MCF 10A (cell line): ENCODE data around the gene CACNB4. TPM values are rescaled to one million over a fixed set of nuclear protein-coding genes. Genes with fewer than 3 reads are reported as not detected.
"Not testable (repeated sequence)": the region's sequence is repeated elsewhere in the genome, so short reads cannot be mapped to it uniquely, and the experiment has no call there.

Source experiments
- BruUV-seq: library from RNA; stranded (reverse); fragments of 400-500 nt; replicated peaks from 2 replicates; lab custom pipeline; 2021; lab: Mats Ljungman, UMichigan
- CTCF ChIA-PET: fragments of 300-600 bp; sonication (Branson Sonifier 250); formaldehyde crosslinking; extraction: SDS; loops from one replicate; lab custom pipeline; 2021; ENCODE audit warnings: antibody characterized with exemption, inconsistent platforms; lab: Yijun Ruan, JAX
- POLR2A ChIA-PET: fragments of 300-600, 350-650 bp; sonication (Branson Sonifier 250); formaldehyde crosslinking; extraction: SDS; loops from one replicate; lab custom pipeline; 2020; ENCODE audit warnings: antibody characterized with exemption, inconsistent platforms; lab: Yijun Ruan, JAX
- DNase-seq: peaks from one replicate; pipeline ENCODE4 v3.0.0-alpha.2; 2018; ENCODE audit not compliant: unreplicated experiment
- H3K27ac Mint-ChIP-seq: one replicate; pipeline ENCODE4 v1.8.0; 2022; ENCODE audit warnings: mild to moderate bottlenecking, low read depth, mixed read lengths; ENCODE audit not compliant: unreplicated experiment
- H3K27me3 Mint-ChIP-seq: one replicate; pipeline ENCODE4 v1.8.0; 2022; ENCODE audit warnings: mixed read lengths; ENCODE audit not compliant: insufficient read depth, unreplicated experiment
- H3K36me3 Mint-ChIP-seq: one replicate; pipeline ENCODE4 v1.8.0; 2022; ENCODE audit warnings: mild to moderate bottlenecking, moderate library complexity, mixed read lengths; ENCODE audit not compliant: insufficient read depth, unreplicated experiment
- H3K4me1 Mint-ChIP-seq: one replicate; pipeline ENCODE4 v1.8.0; 2022; ENCODE audit warnings: mixed read lengths; ENCODE audit not compliant: insufficient read depth, unreplicated experiment
- H3K4me3 Mint-ChIP-seq: one replicate; pipeline ENCODE4 v1.8.0; 2022; ENCODE audit warnings: mild to moderate bottlenecking, moderate library complexity, mixed read lengths; ENCODE audit not compliant: unreplicated experiment
- H3K9me3 Mint-ChIP-seq: one replicate; pipeline ENCODE4 v1.8.0; 2022; ENCODE audit warnings: mixed read lengths; ENCODE audit not compliant: unreplicated experiment
- intact Hi-C: fragments of 100-400 bp; cut with micrococcal nuclease; formaldehyde crosslinking; loops from 2 replicates; pipeline ENCODE4 v1.14.1; 2022
- total RNA-seq: library from RNA; stranded (reverse); gene quantifications from 2 replicates; pipeline ENCODE4 v1.2.3, GENCODE V29; 2022
- TF ChIP-seq, protein P1 (sequence below): fragments of 200-600 bp; IDR thresholded peaks from one replicate; pipeline ENCODE4 v1.8.0; 2022; ENCODE audit warnings: antibody characterized with exemption, mild to moderate bottlenecking; ENCODE audit not compliant: unreplicated experiment

The CACNB4 gene
- total RNA-seq, 1 experiment from 2014 or later = 0.49 TPM

DNA sequence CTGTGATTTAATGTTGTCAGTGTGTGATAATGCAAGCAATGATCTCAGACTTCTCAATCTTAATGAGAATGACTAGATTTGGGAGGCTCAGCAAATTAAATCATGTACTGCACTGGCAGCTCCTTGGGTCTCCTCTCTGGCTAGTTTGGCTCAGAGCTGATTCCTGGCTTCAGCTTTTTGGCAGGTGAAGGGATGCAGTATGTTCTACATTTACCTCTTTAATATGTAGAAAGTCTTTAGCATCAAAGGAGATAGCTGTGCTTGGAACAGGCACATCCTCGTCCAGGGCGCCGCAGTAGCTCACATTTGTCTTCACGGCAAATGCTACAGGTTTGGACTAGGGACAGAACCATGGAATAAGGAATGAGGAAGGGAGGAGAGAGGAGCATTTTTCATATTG lies 218.3 kb downstream of the CACNB4 start:
- no TSS peak for BruUV-seq
- Mint-ChIP-seq H3K27me3 (no peaks in the 10 kb centered on the region), H3K36me3 (no peaks in the 10 kb centered on the region), H3K4me1 (peaks cover 5% of the 10 kb centered on the region), H3K27ac (no peak overlapping the region), H3K9me3 (no peaks in the 10 kb centered on the region), H3K4me3 (no peak overlapping the region)
- intact Hi-C loops = no loop called here
- DNase-seq = no peak
- ChIA-PET POLR2A (no interaction called here), CTCF (no interaction called here)
- TF ChIP-seq, protein P1, sequence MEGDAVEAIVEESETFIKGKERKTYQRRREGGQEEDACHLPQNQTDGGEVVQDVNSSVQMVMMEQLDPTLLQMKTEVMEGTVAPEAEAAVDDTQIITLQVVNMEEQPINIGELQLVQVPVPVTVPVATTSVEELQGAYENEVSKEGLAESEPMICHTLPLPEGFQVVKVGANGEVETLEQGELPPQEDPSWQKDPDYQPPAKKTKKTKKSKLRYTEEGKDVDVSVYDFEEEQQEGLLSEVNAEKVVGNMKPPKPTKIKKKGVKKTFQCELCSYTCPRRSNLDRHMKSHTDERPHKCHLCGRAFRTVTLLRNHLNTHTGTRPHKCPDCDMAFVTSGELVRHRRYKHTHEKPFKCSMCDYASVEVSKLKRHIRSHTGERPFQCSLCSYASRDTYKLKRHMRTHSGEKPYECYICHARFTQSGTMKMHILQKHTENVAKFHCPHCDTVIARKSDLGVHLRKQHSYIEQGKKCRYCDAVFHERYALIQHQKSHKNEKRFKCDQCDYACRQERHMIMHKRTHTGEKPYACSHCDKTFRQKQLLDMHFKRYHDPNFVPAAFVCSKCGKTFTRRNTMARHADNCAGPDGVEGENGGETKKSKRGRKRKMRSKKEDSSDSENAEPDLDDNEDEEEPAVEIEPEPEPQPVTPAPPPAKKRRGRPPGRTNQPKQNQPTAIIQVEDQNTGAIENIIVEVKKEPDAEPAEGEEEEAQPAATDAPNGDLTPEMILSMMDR = no peak

DNA sequence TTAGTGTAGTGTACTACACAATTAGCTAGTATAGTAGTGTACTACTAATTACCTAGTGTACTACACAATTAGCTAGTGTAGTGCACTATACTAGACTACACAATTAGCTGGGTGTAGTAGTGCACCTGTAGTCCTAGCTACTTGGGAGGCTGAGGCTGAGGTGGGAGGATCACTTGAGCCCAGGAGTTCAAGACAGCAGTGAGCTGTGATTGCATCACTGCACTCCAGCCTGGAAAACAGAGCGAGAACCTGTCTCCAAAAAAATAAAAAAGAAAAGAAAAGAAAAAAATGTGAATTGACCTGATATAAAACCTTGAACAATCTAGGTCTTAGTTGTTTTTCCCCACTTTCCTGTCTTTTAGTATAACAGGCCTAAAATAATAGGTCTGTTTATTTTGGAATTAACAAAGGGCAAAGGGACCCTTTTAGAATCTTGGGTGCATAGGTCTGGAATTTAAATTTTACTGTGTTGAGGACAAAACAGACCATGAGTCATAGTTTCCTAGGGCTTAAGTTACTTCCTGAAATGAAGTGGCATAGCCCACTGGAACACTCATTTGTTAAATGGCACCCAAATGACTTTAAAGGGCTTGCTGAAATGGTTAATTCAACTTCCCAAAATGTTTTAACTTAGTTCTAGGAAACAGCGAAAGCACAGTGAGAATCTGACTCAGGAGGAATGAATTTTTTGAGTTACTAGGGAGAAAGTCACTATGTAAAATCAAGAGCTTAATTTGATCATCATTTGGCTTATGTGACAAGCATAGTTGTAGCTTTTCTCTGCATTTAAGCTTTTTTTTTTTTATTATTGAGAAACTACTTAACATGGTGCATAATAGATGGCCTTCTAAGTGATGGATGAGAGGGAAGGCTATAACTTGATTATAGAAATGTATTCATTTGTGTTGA lies 219.9 kb downstream of the CACNB4 start:
- H3K27ac Mint-ChIP-seq = no peak overlapping the region
- no peaks in the 10 kb centered on the region for H3K9me3 Mint-ChIP-seq
- CTCF ChIA-PET = interaction anchor here (0.7 to 0.9 kb wide), 4 partner anchors 8 to 426 kb away, joined by 3 read pairs; no protein-coding TSS in a partner anchor
- peak; percentile 19 for DNase-seq
- no peaks in the 10 kb centered on the region for H3K36me3 Mint-ChIP-seq
- peaks cover 5% of the 10 kb centered on the region for H3K4me1 Mint-ChIP-seq
- no TSS peak for BruUV-seq
- intact Hi-C loops = no loop called here
- POLR2A ChIA-PET = interaction anchor here (0.6 to 1.0 kb wide), 4 partner anchors 14 to 332 kb away, joined by 3 to 4 read pairs (median 3); no protein-coding TSS in a partner anchor
- no peak overlapping the region for H3K4me3 Mint-ChIP-seq
- TF ChIP-seq, protein P1 = no peak
- no peaks in the 10 kb centered on the region for H3K27me3 Mint-ChIP-seq

DNA sequence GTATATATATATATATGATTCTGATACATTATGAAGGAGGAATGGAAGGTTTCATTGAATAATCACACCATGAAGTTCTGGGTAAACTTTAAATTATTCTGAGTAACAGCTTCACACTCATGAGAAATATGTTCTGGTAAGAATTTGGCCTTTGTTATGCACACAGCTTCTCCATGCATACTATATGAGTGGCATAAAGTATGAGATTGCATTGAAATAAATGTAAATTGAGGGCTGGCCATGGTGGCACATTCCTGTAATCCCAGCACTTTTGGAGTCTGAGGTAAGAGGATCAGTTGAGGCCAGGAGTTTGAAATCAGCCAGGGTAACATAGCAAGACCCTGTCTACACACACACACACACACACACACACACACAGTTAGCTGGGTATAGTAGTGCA lies 220.6 kb downstream of the CACNB4 start:
- BruUV-seq = no TSS peak

DNA sequence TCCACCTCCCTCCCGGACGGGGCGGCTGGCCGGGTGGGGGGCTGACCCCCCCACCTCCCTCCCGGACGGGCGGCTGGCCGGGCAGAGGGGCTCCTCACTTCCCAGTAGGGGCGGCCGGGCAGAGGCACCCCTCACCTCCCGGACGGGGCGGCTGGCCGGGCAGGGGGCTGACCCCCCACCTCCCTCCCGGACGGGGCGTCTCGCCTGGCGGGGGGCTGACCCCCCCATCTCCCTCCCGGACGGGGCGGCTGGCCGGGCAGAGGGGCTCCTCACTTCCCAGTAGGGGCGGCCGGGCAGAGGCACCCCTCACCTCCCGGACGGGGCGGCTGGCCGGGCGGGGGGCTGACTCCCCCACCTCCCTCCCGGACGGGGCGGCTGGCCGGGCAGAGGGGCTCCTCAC lies 223.2 kb downstream of the CACNB4 start:
- H3K36me3 Mint-ChIP-seq, H3K9me3 Mint-ChIP-seq, H3K27me3 Mint-ChIP-seq, POLR2A ChIA-PET, H3K4me3 Mint-ChIP-seq, intact Hi-C loops, DNase-seq, H3K4me1 Mint-ChIP-seq, CTCF ChIA-PET, H3K27ac Mint-ChIP-seq, BruUV-seq: not testable (repeated sequence)

More for the DNA sequence above, 220.6 kb downstream of the CACNB4 start:
- ChIA-PET CTCF (interaction anchor here (0.6 to 0.9 kb wide), 4 partner anchors 9 to 17 kb away, joined by 3 to 5 read pairs (median 3); no protein-coding TSS in a partner anchor), POLR2A (interaction anchor here (0.6 to 1.0 kb wide), 3 partner anchors 21 to 81 kb away, joined by 3 read pairs; no protein-coding TSS in a partner anchor)
- Mint-ChIP-seq H3K4me1 (peaks cover 5% of the 10 kb centered on the region), H3K27ac (no peak overlapping the region), H3K27me3 (no peaks in the 10 kb centered on the region), H3K9me3 (no peaks in the 10 kb centered on the region), H3K36me3 (no peaks in the 10 kb centered on the region), H3K4me3 (no peak overlapping the region)
- no peak for DNase-seq
- intact Hi-C loops = no loop called here
- TF ChIP-seq, protein P1 = no peak
